Endothelial cell of umbilical vein (primary cell): ENCODE measurements around the gene IFRD2.

Experiments used
- CTCF ChIP-seq, 2 donors: IDR thresholded peaks; 1 replicate in 1 of 2; 2 replicates in 1 of 2; pipeline ENCODE4 v1.5.1; 2011; ENCODE audit warnings: low read length in 2 of 2, mild to moderate bottlenecking in 2 of 2, moderate library complexity in 2 of 2, control low read depth in 1 of 2, inconsistent platforms in 1 of 2, low read depth in 1 of 2; ENCODE audit not compliant: insufficient read depth in 1 of 2; ENCODE audit errors: extremely low read depth in 1 of 2
- EZH2 ChIP-seq: IDR thresholded peaks from 2 replicates; pipeline ENCODE4 v1.6.1; 2012; ENCODE audit warnings: borderline replicate concordance, low read depth, mild to moderate bottlenecking, moderate library complexity, low read length, inconsistent platforms; ENCODE audit not compliant: severe bottlenecking
- FOS ChIP-seq: IDR thresholded peaks from 2 replicates; pipeline ENCODE4 v1.6.1; 2011; ENCODE audit warnings: mild to moderate bottlenecking, low read length, moderate library complexity, borderline replicate concordance; ENCODE audit not compliant: insufficient read depth
- GATA2 ChIP-seq: IDR thresholded peaks from 2 replicates; pipeline ENCODE4 v1.7.0; 2011; ENCODE audit warnings: low read depth, mild to moderate bottlenecking, moderate library complexity, mixed read lengths, low read length; ENCODE audit not compliant: insufficient read length, insufficient read depth
- JUN ChIP-seq: IDR thresholded peaks from 2 replicates; pipeline ENCODE4 v1.6.1; 2011; ENCODE audit warnings: borderline replicate concordance, low read depth; ENCODE audit not compliant: insufficient read length, insufficient read depth
- MYC ChIP-seq: IDR thresholded peaks from one replicate; pipeline ENCODE4 v1.6.1; 2011; ENCODE audit warnings: mild to moderate bottlenecking, low read depth, low read length
- POLR2A ChIP-seq: IDR thresholded peaks from 2 replicates; pipeline ENCODE4 v1.6.1; 2012; ENCODE audit warnings: low read depth, mild to moderate bottlenecking, control low read depth, low read length
- POLR2AphosphoS5 ChIP-seq: IDR thresholded peaks from 2 replicates; pipeline ENCODE4 v1.6.1; 2012; ENCODE audit warnings: low read depth, mild to moderate bottlenecking, control low read depth, low read length, moderate library complexity; ENCODE audit not compliant: insufficient read depth
- TF ChIP-seq, protein P1 (sequence below): IDR thresholded peaks from 2 replicates; pipeline ENCODE4 v1.6.1; 2011; ENCODE audit not compliant: insufficient read depth, insufficient read length

DNA sequence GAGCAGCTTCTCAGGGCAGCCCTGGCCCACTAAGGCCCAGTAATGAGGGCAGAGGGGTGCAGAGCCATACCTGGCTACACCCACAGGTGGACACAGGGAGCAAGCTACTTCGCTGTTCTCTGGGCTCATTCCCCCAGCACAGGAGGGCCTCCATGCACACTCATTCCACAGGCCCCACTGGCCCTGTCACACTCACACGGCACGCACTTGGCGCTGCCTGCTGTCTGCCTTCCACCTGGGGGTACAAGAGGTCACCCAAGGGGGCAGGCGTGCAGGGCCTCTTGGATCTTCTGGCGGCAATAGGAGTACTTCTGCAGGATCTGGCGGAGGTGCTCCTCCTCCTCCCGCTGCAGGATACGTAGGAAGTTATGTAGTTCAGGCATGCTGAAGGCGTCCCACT lies 38.1 kb upstream of the IFRD2 start:
- TF ChIP-seq CTCF (IDR thresholded peaks at IDR 0.05; ENCODE audit: extremely low read depth in 1 of 2, insufficient read depth in 1 of 2, low read depth in 1 of 2, low read length in 2 of 2) = no peak
- TF ChIP-seq JUN = no peak
- no peak for TF ChIP-seq POLR2A
- no peak for TF ChIP-seq POLR2AphosphoS5
- TF ChIP-seq EZH2 = no peak
- TF ChIP-seq GATA2 = no peak
- TF ChIP-seq FOS = no peak
- TF ChIP-seq, protein P1, sequence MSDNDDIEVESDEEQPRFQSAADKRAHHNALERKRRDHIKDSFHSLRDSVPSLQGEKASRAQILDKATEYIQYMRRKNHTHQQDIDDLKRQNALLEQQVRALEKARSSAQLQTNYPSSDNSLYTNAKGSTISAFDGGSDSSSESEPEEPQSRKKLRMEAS = no peak
- TF ChIP-seq MYC = no peak
